GM03348 (cell line): Measurements from ENCODE around the gene LPAR1.

Experiments
- DNase-seq: peaks from one replicate; pipeline ENCODE4 v3.0.0; 2012; ENCODE audit warnings: low spot score

The LPAR1 gene

DNA sequence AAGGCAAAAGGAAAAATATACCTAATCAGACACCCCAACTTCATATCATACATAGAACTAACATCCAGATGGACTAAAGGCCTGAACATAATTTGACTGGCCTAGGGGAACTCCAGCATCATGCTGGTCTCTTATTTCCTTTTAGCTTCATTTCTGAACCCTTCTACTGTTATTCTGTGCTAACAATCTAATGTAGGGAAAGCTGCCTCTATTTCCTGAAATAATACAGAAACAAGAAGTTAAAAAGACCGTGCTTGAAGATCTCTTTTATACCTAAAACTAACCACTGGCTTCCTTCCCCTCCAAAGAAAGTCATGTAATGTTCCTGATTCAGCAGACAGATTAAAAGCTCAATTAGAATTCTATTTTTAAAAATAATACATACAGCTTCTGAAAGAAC, 36.7 kb downstream of the LPAR1 start:
- DNase-seq = no peak

DNA sequence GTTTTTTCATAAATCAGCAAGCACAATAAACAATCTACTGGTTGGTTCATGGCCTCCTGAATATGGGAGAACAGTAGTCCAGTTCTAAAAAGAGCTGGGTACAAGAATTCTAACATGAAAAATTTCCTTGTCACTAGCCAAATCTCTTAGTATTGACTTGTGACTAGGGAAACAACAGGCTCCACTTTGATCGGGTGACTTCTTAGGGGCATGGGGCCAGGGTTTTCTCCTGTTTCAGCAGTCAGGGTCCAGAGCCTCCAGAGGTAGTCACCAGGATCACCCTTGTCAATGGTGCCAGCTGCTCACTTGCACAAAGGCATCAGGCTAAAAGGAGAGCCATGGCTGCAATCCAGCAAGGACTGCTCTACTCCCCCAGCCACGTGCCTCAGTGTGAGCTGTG, 38.1 kb downstream of the LPAR1 start:
- no peak for DNase-seq

DNA sequence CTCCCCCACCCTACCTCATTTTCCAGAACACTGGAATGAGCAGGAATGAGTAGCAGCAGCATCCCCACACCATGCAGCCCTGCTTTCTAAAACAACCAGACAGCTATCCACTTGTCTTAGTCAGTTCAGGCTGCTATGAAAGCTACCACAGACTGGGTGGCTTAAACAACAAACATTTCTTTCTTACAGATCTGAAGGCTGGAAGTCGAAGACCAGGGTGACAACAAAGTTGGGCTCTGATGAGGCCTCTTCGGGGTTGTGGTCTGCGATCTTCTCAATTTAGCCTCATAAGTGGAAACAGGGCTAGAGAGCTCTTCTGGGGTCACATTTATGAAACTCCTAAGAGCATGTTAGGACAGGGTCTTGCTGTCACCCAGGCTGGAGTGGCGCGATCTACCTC, 38.9 kb downstream of the LPAR1 start:
- no peak for DNase-seq

DNA sequence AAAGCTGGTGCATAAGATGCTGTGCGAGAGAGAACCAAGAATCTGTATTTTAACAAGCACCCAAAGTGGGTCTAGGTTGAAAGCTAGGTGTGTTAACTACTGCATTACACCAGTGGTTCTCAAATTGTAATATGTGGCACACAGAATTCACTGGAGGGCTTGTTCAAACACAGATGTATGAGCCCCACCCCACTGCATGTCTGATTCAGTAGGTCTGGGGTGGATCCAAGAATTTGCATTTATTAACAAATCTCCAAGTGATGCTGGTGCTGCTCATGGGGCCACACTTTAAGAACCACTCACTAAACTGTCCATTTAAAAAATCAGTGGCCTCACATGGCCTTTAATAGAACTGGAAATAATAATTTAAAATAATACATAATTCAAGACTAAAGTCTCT, 40.4 kb downstream of the LPAR1 start:
- DNase-seq = no peak

DNA sequence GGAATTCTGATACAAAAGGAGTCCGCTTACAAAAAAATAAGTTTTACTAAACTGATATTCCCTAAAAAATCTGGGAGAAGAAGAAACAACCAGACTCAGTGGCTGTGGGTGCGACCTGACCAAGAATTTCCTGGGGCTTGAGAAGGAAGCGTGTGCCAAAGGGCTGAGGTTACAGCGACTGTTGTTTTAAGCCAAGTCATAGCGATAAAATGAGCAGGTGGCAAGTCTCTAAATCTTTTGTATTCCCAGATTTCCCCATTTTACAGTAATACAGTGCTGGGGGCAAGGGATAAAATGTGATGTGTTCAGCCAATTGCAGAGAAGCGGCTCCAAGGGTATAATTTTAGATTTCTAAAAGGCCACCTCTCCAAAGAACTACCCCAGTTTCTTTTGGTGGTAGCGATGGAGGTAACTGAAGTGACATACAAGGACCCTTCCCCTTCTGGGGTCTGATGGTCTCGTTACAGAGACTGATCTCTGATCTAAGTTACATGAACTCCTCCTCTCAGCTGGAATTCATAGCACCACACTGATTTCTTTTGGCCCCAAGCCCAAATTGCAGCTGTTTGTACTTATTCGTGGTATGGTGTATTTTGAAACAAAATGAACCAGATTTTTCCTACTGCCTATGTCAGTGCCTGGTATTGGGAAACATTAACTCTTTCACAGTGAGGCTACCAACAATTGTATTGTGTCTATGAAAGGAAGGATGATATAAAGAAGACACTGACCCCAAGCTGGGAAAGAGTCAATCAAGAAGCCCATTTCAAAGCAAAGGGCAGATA, 41.6 kb downstream of the LPAR1 start:
- peak; percentile 53 for DNase-seq

DNA sequence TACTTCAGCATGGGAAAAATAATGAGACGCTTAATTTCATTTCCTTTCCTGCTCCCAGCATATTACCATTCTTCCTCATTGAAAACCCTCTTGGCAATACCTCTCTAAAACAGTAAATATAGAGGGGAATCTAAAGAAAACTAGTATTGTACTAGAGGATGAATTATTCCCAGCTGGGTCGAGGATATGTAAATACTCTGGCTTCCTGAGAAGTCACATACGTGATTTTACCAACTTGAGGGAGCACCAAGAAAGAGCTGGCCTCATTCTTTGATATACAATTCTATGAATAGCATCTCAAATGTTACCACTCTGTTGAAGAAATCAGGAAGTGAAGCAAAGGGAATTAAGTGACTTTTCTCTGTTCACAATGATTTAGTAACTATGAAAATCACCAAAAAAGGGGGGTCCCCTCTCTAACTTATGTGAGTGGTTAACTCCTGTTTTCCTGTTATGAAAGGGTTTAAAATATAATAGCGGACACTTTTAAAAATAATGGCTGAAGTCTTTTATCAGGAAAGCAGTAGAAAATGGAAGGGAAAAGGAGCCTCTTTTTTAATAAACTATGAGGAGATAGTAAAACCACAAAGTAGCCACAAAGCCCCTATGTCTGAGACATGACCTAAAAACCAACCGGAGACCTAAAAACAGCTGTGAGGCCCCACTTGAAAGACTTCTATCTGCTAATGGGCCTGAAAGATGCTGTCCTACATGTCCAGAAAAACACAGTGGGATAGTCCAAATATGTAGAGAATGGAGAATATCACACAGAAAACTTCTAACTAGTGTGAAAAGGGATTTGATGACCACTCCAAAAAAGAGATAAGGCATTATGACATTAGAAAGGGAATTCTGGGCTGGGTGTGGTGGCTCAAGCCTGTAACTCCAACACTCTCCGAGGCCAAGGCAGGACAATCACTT, 42.6 kb downstream of the LPAR1 start:
- no peak for DNase-seq

DNA sequence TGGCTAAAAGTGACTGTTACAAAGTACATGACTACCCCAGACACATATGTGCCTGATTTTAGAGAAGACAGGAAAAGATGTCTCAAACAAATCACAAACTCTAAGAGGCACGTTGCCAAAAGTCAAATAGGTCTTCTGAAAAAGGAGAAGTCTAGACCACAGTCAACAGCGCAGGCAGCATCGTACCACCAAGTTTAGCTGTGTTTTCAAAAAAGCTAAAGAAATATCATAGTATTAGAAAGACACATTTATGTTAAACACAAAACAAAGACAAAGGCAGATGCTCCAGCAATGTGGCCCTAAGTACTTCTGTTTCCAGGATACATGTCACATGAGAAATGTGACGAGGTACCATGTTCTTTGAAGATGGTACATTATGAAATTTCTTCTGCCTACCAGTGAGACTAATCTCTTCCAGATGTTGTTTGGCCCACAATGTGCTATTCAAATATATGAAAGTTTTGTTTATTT, 43.5 kb downstream of the LPAR1 start:
- no peak for DNase-seq

DNA sequence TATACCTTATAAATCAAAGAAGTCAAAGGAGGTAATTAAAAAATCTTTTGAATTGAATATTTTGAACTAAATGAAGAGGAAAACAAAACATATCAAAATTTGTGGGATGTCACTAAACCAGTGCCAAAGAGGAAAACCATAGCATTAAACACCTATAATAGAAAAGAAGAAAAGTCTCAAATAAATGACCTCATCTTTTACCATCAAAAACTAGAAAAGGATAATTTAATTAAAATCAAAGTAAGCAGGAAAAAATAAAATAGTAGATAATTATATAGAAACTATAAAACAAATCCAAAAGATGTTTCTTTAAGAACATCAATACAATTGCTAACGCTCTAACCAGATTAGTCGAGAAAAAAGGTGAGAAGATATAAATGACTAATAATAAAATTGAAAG, 47.8 kb downstream of the LPAR1 start:
- DNase-seq = no peak

DNA sequence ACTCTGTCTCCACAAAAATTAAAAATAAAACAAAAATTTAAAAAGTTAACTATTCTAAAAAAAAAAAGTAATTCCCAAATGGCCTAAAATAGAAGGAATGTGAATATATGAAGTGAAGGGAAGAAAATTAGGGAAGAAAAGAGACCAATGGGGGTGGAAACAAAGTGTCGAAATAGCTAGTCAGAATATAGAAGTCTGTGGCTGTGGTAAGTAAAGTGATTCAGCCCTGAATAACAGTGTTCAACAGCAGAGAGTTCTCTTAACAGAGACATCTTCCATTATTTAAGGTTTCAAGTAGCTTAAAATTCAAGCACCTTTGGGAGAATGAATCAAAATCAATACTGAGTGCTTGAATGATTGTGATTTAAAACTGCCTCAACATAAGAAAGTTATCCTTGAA, 51.7 kb downstream of the LPAR1 start:
- no peak for DNase-seq

DNA sequence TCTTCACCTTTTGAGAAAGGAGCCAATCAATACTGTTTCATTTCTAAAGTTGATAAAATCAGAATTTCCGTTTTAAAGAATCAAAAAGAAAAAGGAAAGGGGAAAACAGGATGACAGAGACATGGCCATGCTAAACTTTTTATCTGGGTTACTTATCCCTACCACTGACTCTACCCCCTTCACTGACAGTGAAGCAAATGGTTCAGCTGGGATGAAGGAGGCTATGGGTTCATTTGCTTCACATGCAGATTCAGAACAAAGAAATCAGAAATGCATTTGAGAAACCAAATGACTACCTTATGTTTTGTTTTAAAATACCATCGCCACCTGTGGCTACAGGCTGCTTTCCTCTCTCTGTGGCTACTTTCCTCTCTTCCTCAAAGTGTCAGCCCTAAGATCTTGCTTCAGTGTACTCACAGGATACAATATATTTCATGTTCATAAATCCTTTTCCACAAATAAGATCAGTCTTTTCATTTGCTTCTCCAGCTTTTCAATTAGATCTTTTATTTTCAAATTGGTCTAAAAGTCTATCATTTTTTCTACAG, 53.3 kb downstream of the LPAR1 start:
- DNase-seq = no peak

DNA sequence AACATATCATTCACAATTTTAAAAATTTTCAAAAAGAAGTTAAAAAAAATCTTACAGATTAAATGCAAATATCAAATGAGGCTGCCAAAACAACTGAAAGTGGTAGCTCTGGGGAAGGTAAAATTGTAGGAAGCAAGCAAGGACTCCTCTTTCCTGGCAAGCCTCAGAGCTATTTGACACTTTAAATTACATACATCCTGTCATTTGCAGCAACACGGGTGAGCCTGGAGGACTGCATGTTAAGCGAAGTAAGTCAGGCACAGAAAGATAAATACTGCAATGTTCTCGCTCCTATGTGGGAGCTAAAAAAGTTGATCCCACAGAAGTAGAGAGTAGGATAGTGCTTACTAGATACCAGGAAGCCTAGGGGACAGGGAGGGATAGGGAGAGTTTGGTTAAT, 58.0 kb downstream of the LPAR1 start:
- DNase-seq = no peak

DNA sequence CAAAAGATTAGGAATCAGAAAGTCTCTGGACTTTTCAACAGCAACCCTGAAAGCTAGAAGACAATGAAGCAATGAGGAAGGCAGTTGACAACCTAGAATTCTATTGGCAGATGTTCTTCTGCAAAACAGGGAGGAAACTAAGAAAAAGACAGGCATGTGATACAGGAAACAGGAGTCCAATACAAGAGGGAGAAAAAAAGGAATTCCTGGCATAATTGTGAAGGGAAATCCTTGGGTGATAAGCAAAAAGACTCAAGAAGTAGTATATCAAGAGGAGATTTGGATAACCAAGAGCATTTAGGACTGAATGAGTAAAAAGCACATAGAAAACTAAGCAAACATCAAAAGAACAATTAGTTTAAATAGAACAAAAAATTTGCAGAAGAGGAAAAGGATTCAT, 58.6 kb downstream of the LPAR1 start:
- DNase-seq = no peak

DNA sequence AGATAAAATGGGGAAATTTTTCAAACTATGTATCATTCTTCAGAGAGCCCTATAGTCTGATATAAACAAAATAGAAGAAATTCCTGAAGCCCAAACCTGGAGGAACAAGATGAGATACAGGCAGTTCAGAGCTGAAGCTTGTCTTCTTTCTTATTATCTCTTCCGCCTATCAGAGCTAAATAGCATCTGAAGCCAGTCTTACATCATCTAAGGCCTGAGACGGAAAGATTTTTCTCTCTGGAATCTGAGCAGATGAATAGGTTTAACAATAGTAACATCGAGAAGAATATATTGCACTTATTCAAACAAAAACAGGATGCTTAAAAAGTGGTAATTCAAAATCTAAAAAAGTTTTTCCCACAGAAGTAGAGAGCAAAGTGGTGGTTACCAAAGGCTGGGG, 59.8 kb downstream of the LPAR1 start:
- no peak for DNase-seq

DNA sequence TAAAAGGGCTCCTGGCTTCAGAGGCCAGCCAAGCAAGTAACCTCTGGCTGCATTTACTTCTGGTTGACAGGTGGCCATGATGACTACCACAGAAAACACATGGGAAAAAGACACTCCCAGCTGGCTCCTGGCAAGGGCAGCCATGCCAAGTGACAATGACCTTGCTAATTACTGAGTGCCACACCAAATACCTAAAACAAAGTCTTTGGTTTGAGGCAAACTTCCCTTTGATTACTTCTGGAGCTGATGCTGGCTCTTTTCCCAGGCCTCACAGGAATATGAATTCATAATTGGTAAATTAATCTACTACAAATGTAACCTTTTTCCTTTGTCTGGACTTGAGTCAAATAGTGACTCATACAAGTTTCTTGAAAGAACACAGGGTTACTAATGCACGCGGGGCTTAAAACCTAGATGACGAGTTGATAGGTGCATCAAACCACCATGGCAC, 61.0 kb downstream of the LPAR1 start:
- no peak for DNase-seq

DNA sequence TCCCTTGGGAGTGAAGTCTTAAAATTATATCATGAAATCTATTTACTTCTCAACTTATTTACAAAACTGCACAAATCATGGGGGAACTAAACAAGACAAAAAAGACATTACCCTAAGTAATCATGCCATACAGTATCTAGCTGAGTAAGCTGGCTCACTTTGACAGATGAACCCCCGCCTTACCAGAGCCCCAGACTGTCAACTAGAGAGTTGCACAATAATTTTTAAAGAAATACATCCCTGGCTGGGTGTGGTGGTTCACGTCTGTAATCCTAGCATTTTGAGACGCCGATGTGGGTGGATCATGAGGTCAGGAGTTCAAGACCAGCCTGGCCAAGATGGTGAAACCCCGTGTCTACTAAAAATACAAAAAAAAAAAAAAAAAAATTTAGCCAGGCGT, 62.3 kb downstream of the LPAR1 start:
- no peak for DNase-seq

DNA sequence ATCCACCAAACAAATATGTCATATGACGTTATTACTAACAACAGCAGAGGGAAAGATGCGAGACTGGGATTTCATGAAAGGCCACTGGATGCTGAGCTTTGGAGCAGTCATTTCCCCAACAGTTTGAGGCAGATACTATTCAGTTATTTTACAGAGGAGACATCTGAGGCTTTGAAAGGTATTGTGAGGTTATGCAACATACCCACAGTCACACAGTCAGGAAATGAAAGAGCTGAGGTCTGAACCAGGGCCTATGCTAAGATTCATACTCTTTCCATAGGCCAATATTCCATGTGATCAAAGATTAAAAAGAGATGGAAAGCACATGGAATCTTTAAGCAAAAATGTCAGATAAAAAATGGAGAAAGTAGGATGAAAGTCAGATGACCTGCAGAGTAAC, 63.0 kb downstream of the LPAR1 start:
- DNase-seq = no peak

DNA sequence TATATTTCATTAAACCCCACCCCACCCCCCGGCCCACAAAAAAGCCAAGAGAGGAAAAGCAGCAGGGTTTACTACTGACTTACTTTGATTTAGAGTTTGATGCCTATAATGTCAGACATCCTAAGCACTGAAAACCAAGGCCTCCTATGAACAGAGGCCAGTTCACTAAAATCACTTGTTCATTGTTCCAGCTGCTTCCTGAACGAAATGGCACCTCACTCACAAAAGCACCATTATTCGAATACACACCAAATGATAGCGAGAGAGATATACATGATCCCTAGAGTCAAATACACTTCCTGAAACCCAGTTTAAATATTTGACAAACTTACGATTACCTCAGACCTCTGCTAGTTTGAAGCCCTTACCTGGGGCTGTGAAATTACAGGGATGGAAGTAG, 66.6 kb downstream of the LPAR1 start:
- no peak for DNase-seq

DNA sequence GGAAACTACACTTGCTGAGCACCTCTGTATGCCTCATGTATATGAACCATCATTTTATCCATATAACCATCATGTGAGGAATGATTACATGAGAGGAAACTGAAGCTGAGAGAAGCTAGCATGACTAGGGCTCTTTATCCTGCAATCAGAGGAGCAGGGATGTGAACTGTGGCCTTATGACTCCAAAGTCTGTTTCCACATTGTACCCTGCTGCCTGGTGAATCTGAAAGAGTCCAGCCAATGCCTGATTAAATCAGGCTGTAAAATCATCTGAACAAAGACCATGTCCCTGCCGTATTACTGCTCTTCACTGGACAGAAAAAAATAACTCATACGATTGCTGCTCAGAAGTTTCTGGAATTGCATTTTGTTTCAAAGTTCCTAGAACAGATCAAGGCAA, 67.0 kb downstream of the LPAR1 start:
- DNase-seq = no peak

DNA sequence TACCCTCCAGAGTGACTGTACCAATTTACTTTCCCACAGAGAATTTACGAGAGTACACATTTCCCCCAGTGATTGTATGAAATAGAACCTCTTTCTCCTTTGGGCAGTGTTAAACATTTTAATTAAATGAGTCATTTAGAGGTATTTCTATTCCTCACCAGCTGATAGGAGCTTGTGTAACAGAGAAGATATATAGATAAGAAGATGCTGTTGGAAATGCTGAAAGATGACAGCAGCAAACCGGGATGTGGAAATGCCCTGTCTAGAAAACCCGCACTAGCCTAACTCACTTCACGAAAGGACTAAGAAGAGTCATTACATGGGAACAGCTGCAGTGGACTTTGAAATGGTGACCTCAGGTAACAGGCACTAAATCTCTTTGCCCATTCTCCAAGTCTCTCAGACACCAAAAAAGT, 68.3 kb downstream of the LPAR1 start:
- DNase-seq = peak; percentile 68

DNA sequence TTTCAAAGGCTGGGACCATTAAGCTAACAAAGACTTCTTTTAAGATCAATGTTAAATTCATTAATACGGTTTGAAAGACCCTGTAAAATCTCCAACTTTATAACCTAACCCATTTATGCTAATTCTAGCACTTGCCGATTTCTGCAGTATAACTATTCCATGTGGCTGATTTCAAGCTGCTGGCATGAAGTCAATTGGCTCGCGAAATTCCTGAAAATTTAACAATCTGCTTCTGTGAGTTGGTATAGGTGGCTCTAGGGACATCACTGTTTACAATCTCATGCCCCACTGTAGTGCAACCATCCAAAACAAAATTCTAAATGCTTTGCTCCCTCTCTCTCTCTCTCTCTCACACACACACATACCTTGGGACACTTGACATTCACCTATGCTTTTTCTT, 70.2 kb downstream of the LPAR1 start:
- DNase-seq = no peak

DNA sequence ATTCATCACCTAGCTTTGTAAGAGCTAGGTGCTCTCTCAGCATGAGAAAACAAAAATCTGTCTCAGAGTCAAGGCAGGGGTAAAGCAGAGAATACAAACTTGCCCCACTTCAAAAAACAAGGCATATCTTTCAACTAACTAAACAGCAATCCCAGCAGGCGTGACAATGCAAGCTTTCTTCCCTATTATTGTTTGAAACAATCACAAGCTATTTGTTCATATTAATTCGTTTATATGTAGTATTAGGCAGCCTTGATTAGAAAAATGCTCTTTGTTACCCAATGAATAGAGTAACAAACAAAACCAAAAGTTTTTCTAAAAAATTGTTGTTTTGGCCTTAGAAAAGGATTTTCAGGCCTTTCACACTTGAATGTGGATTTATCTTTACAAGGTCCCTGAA, 71.1 kb downstream of the LPAR1 start:
- no peak for DNase-seq

DNA sequence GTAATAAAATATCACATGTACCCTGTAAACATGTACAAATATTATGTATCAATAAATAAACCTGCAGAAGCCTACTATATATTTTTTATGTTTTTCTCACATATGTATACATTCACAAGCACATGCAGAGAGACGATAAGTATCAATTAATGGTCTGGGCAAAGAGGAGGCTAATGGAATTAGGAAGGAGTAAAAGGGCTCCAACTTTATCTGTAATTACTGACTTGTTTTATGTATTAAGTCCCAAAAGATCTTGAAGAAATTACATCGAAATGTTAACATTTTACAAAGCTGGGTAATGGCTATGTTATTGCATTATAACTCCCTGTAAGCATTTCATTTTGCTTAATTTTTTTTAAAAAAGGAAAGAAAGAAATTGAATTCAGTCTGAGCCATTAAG, 78.0 kb downstream of the LPAR1 start:
- no peak for DNase-seq

DNA sequence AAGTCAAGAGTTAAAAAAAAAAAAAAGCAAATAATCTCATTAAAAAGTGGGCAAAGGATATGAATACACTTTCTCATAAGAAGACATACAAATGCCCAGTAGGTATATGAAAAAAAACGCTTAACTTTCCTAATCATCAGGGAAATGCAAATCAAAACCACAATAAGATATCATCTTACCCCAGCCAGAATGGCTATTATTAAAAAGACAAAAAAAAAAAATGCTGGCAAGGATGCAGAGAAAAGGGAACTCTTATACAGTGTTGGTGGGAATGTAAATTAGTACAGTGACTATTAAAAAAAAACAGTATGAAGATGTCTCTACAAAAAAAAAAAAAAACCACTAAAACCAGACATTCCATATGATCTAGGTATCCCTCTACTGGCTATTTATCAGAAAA, 79.4 kb downstream of the LPAR1 start:
- DNase-seq = no peak
